Cardiac fibroblast (primary cell): ENCODE results near the gene RPL4.
A peak's percentile ranks its signal among the peaks of the same experiment; 100 is the strongest.
"Not testable (repeated sequence)": the region's sequence is repeated elsewhere in the genome, so short reads cannot be mapped to it uniquely, and the experiment has no call there.

Source experiments
- DNase-seq, 2 donors: peaks; one replicate each; pipeline versions ENCODE4 v3.0.0 to v3.0.0-alpha.2; 2010; ENCODE audit warnings: low read depth in 2 of 2
- H3K4me3 ChIP-seq, 2 donors: replicated peaks in 1 of 2; 1 replicate in 1 of 2; 2 replicates in 1 of 2; pipeline ENCODE4 v1.5.1; 2011; ENCODE audit warnings: low read depth in 2 of 2, low read length in 2 of 2, mild to moderate bottlenecking in 2 of 2, moderate library complexity in 1 of 2
- TF ChIP-seq, protein P1 (sequence below): IDR thresholded peaks from one replicate; pipeline ENCODE4 v1.5.1; 2011; ENCODE audit warnings: low read depth, mild to moderate bottlenecking, low read length, inconsistent platforms

Gene RPL4

DNA sequence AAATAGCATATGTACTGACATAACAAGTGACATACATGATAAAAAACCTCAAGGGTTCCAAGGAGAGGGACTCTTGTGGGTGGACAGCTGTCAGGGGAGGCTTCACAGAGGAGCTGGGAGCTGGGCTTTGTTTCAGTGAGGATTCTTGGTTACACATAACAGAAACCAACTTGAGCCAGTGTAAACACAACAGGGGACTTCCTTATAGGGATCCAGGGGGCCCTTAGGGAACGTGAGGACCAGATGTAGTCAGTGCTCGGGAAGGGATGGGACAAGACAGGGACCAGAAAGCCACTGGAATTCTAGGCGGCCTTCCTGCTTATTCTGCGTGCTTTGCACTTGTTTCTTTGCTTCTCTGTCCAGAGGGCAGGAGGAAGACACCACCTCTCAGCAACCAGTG lies 42.0 kb downstream of the RPL4 start:
- TF ChIP-seq, protein P1, sequence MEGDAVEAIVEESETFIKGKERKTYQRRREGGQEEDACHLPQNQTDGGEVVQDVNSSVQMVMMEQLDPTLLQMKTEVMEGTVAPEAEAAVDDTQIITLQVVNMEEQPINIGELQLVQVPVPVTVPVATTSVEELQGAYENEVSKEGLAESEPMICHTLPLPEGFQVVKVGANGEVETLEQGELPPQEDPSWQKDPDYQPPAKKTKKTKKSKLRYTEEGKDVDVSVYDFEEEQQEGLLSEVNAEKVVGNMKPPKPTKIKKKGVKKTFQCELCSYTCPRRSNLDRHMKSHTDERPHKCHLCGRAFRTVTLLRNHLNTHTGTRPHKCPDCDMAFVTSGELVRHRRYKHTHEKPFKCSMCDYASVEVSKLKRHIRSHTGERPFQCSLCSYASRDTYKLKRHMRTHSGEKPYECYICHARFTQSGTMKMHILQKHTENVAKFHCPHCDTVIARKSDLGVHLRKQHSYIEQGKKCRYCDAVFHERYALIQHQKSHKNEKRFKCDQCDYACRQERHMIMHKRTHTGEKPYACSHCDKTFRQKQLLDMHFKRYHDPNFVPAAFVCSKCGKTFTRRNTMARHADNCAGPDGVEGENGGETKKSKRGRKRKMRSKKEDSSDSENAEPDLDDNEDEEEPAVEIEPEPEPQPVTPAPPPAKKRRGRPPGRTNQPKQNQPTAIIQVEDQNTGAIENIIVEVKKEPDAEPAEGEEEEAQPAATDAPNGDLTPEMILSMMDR: no peak
- no peak for DNase-seq
- no peak overlapping the region for H3K4me3 ChIP-seq

DNA sequence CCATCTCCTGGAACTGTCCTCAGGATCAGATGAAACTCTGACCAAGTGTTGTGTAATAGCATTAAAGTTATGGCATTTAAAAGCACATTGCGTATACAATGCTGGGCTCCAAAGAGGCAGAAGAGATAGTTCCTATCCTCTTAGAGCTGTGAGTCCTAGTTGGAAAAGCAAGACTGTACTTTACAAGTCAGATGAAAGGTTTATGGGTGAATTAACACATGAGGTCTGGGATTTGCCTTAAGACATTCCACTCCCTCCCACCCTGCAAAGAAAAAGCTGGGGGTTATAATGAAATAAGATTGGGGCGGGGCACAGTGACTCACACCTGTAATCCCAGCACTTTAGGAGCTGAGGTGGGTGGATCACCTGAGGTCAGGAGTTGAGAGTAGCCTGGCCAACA lies 42.7 kb downstream of the RPL4 start:
- TF ChIP-seq, protein P1: no peak
- no peak for DNase-seq
- no peak overlapping the region for H3K4me3 ChIP-seq

DNA sequence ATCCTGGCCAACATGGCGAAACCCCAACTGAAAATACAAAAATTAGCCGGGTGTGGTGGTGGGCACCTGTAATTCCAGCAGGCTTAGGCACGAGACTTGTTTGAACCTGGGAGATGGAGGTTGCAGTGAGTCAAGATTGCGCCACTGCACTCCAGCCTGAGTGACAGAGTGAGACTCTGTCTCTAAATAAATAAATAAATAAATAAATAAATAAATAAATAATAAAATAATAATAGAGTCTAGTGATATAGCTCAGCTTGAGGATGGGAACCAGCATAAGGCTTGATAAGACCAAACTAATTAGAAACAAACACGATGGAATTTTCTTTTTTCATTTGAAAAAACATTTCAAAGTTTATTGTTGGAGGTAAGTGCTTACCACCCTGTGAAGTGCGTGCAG lies 43.4 kb downstream of the RPL4 start:
- not testable (repeated sequence) for DNase-seq, H3K4me3 ChIP-seq

DNA sequence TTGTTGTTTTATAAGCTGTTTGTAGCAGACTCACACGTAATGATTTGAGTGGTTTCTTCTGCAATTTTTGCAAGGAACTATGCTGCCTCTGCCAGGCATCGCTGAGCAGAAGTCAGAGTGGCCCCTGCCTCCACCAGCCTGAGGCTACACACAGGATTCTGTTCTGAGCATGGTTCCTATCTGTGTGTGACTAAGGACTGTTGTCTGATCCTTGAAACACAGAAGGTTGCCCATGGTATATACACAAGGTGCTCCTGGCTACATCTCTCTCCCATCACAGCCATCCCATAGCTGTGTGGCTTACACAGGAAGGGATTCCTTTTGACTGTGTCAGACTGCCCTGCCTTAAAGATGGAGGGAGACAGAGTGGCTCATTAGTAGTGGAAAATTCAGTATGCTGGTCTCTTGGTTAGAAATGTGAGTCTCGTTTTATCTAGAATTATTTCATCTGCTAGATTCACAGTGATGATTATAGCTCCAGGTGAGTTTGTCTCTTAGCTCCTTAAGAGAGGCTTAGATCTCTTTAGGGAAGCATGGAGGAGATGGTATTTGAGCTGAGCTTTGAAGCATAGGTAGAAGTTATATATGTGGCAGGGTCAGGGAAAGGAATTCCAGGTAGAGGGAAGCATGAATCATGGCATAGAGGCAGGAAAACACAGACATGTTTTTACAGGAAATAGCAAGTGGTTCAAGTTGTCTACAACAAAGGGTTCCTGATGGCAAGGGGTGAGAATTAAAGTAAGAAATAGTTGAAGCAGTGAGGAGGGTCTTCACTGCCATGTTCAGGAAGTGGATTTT lies 44.6 kb downstream of the RPL4 start:
- H3K4me3 ChIP-seq: no peak overlapping the region
- DNase-seq: peak in 1 of 2 donors; percentile 37
- TF ChIP-seq, protein P1: no peak

DNA sequence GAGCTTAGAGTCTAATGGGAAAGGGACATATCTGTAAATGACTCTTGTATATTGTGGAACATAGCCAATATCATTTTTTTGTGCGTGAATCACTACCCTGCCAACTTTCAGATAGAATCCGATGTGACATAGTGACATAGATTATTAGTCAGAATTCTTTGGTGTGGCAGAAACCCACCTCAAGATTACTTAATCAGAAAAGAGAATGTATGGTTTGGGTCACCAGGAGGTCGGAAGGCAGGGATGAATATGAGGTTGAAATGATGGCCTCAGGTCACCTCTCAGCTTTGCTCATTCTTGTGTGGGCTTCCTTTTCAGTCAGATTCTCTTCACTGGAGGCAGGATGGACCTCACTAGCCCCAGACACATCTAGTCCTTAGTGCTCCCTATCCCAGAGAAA lies 48.4 kb downstream of the RPL4 start:
- no peak overlapping the region for H3K4me3 ChIP-seq
- TF ChIP-seq, protein P1: no peak
- peak in 1 of 2 donors; percentile 56 for DNase-seq

DNA sequence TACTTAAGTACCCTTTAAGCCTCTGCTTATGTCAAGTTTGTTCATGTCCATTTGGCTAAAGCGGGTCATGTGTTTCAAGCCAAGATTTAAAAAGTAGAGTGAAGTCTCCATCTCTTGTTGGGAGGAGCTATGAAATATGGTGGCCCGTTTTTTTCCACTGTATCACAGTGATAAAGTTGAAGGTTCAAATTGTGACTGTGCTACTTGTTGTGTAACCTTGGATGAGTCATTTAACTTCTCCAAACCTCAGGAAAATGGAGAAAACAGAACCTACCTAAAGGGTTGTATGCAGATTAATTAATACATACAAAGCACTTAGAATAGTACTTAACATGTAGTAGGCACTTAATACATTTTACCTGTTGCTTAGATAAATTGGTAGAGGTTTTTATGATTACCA lies 50.5 kb downstream of the RPL4 start:
- TF ChIP-seq, protein P1: no peak
- no peak overlapping the region for H3K4me3 ChIP-seq
- DNase-seq: peak; percentile 20 to 48

DNA sequence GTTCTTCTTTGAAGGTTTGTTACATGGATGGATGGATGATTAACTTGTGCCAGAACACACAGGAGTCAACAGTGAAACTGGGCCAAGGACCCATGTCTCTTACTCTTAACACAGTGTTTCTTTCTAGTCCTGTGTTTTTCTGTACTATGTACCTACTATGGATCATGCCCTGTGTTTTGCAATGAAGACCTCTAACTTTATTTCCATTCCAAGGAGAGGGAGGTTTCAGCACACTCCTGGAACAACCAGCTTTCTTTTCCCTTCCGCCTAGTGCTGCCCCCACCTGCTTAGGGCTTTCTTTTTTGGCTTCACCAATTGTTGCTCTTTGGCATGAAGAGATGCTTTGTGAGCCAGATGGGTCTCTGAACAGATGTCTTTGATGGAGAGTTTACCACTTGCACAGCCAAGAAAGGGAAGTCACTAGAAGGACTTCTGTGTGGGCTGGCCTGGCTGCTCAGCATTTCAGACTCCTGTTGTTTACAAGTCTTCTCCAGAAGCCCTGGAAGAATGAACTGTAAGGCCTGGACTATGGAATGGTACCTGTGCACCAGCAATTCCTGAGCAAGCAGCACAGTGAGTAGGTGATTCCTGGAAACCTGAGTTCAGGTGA lies 51.6 kb downstream of the RPL4 start:
- DNase-seq: no peak
- TF ChIP-seq, protein P1: no peak
- no peak overlapping the region for H3K4me3 ChIP-seq
